Daoy (cell line): Measurements from ENCODE around the gene ANKRD13B. TPM values are rescaled to one million over a fixed set of nuclear protein-coding genes. Genes with fewer than 3 reads are reported as not detected.

ENCODE experiments used
- DNase-seq: peaks from one replicate; pipeline ENCODE4 v3.0.0-alpha.2; 2015; ENCODE audit warnings: low read depth
- total RNA-seq: library from RNA; depleted of rRNA; stranded (reverse); fragments of >200 nt; shearing (Covaris generic); gene quantifications from 2 replicates; pipeline ENCODE4 v1.2.3, GENCODE V29; 2014

ANKRD13B gene
- total RNA-seq, 1 experiment from 2014 or later, result 15.8 TPM

DNA sequence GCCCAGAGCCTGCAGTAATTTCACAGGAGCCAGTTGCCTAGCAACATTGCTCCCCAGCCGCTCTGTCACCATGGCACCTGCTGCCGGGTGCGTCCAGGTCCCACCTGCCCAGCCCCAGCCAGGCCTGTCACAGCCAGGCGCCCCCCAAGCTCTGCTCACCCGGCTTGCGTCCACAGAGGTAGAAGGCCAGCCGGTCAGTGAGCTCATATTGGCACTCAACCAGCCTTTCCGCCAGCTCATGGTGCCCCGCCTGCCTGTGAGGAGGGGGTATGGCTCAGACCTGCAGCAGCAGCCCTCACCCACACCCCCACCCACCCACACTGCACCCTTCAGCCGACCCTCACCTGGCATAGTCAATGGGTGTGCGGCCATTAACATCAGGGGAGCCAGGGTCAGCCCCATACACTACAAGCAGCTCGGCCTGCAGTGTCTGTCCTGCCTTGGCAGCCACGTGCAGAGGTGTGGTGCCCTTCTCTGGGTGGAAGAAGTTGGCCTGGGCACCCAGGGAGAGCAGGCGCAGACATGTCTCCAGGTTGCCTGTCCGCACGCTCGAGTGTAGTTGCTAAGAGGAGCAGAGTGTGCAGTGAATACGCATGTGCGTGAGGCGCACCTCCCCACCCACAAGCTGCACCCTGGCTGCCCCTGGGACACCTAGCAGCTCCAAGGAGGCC lies 11.2 kb upstream of the ANKRD13B start:
- no peak for DNase-seq

DNA sequence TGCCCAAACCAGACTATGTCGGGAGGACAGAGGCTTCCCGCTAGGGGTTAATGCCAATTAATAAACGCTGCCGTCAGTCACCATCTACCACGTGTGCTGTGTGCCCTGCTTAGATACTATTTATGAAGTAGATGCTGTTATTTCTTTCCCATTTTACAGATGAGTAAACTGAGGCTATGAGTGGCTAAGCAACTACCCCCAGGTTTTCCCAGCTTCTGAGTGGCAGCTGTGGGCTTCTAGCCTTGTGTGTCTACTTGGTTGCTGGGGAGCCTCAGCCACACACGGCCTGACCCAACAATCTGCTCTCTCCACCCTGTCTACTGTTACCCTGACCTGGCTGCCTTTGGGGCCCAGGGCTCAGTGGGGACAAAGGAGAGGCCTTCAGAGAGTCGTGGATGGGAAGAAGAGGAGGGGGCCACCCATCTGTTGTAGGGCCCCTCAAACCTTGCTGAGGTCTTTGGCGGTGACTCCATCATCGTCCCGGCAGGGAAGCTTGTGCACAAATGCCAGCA lies 10.6 kb upstream of the ANKRD13B start:
- no peak for DNase-seq

DNA sequence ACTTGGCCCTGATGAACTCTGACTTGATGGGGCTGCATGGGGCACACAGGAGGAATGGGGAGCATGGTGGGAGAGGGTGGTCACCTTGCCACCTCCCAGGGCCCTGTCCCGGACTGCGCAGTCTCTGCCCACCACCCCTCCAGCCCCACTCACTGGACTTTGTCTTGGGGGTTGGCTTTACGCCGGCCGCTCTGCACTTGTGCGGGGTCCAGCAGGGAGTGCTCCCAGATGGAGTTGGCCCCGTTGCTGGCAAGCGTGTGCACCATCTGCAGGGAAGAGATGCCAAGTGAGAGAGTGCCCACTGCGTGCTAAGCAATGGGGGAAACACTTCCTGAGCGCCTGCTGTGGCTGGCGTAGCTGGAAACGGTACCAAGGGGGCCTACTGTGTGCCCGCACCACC lies 10.2 kb upstream of the ANKRD13B start:
- no peak for DNase-seq

DNA sequence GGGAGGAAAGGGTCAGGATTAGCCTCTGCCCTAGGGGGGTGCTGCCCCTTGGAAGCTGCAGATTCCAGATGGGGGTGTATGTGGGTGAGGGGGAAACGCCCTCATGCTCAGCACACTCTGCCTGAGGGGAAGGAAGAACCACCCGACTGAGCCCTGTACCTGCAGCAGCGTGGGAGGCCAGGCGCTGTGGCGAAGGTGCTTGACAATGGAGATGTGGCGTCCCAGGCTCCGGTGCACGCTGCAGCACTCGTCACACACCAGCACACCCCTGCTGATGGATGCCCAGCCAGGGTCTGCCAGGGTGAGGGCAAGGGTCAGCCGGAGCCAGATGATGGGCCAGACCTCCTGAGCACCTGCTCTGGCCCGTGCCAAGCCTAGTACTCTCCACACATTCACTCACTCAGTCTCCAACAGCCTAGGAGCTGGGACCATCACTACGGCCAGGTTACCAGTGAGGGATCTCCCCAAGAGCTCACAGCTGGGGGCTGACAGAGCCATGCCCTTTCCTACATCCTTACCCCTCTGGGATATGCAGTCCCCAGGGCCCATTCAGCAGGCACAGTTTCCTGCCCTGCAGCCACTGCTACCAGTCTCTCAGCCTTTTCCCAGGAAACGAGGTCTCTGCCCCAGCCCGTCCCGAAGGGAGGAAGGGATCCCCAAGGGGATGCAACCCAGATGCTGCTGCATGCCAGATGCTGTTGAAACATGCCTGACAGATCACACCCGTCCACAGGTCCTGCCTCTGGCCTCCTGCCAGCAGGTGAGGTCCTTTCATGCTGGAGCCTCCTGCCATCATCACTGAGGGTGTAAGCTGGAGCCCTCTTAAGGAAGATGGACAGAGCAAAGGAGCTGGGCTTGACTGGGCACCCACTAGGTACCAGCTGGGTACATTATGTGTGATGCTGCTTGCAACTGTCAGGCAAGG lies 9.3 kb upstream of the ANKRD13B start:
- no peak for DNase-seq

DNA sequence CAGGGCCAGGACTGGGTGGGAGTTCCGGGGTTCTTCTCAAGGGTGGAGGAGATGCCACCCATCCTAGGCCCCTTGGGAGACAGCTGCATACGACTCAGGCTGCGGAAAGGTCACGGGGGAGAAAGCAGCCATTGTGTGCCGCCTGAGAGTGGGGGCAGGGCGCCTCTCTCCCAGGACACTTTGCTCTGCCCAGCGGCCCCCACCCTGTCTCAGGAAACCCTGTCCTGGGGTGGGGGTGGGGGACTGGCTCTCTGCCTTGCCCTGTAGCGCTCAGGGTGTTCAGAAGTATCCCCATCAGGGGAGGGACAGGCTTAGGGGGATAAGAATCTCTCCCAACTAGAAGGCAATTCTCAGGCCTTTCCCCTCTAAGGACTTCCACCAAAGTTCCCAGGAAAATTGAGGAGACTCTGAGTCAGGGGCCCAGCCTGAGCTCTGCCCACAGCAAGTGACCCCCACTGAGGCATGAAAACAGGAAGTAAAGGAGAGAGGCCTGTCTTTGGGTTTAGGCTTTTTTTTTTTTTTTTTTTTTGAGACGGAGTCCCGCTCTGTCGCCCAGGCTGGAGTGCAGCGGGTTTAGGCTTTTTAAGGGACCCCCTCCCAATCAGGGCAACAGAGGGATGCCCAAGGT lies 8.4 kb upstream of the ANKRD13B start:
- peak; percentile 44 for DNase-seq

DNA sequence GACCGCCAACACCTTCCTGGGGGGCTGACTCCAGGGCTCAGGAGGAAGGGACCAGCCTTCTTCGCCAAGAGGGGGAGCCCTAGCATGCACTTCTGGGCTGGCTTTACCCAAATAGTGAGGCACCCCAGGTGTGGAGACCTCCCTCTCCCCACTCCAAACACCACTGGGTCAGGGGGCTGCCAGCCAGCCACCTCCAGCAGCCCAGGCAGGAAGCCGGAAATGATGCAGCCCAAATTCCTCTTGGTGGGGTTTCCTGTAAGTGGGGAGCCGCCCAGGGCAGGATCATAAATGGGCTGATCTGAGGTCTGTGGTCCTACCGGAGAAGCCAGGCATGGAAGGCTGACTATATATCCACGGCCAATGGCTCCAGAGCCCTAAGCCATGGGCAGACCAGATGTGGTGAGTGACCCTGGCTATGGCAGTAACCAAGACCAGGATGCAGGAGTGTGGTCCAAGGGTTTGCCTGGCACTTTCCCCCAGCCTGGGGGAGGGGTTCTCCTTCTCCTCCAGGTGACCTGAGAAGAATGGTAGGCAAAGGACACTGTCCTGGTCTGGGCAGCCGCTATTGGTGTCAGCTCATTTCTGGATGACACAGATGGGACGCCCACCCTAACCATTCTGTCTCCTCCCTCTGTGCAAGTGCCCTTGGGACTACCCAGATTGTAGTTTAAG lies 7.7 kb upstream of the ANKRD13B start:
- peak; percentile 80 for DNase-seq

DNA sequence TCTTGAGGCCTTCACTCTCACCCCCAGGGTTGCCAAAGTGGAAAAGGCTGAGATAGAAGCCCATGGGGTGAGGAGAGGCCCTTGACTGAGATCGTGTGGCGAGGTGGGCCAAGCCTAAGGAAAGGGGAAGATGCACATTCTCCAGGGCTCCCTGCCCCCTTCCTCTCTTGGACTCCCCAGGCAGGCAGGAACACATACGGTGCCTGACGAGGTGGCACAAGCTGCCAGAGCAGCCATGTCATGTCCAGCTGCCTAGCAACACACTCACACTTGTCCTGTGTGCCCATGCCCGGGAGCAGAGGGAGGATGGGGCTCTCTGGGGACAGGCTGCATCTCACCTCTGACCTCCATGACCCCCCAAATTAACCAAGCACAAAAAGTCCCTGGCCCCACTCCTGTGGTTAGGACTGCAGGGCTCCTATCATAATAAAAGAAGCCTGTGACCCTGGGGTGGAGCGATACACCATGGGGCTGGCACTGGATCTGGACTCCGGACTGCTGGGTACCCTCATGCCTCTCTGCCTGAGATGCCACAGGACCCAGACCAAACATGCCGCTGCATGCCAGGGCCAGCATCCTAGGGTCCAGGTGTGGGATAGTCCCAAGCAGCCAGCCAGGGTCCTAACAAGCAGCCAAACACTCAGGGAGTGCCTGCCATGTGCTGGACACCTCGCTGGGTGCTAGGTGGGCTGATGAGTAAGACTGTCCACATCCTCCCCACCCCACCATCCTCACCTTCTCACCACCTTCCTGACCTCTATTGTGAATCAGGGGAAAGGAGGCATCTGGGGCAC lies 6.1 kb upstream of the ANKRD13B start:
- DNase-seq, result no peak

DNA sequence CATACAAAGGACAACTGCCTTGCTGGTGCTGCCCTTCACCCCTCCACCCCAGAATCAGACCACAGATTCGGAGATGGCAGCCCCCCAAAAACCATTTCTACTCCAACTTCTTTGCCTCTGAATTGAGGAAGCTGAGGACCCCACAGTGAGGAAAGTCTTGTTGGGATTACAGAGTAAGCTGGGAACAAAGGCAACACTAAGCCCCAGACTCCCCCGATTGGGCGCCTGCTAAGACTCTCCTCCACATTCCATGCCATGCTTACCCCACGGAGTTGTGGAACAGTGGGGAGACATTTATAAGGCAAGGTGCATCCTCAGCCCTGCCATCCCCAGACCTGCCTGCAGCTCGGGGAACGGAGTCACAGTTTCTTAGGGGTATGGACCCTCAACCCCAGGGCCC lies 5.3 kb upstream of the ANKRD13B start:
- DNase-seq, result no peak

DNA sequence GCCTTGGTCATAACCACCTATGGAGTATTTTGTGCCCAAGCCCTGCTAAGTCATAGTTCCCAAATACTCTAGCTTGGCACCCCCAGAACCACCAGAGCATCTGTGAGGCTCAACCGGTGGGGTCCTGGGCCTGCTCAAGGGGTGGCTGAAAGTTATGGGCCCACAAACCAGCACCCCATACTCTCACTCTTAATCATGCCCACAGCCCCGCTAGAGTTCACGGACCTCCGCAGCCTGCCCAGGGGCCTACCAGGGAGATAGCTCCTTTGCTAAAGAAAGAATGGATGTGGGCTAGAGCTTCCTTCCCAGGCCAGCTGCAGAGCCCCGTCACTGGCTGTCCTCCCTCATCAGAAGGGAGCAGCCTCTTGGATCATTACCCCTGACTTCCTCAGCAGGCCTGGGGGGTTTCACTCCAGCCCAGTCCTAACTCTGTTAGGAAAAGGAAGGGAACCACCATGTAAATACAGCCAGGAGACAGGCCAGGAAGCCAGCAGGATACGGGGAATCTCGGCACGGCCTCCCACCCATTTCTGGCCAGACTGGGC lies 4.8 kb upstream of the ANKRD13B start:
- no peak for DNase-seq

DNA sequence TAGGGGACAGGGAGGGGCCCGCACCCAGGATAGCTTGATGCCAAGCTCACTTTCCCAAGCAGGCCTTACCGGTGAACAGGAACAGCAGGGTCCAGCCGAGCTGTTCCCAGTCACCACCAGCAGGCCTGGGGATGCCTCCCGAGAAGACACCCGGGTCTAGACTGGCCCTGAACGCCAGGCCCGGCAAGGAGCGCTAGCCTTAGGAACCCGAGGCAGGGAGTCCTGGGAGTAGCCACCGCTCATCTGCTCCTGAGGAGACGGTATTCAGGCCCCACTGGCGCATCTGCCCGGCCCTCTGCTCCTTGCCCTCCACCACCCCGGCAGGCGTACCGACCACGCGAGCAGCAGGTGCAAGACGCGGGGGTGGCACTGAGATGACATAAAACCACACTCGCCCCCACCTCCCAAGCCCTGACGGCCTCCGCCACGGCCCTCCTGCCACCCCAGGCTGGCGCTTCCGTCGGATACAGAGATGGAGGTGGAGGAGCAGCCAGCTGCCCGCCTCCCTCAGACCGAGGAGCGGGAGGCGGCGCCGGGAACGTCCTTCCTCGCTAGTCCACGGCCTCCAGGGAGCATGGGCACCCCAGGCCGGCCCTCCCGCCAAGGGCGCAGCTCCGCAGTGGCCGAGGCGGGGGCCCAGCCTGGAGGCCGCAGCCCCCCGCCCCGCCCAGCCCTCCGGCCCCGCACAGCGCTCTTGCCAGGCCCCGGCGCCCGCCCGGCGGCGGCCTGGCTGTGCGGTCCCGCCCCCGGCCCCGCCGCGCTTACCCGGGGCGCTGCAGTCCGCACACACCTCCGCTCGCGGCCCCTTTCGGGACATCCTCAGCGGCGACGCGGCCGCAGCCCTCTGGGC lies 4.1 kb upstream of the ANKRD13B start:
- peak; percentile 55 for DNase-seq

DNA sequence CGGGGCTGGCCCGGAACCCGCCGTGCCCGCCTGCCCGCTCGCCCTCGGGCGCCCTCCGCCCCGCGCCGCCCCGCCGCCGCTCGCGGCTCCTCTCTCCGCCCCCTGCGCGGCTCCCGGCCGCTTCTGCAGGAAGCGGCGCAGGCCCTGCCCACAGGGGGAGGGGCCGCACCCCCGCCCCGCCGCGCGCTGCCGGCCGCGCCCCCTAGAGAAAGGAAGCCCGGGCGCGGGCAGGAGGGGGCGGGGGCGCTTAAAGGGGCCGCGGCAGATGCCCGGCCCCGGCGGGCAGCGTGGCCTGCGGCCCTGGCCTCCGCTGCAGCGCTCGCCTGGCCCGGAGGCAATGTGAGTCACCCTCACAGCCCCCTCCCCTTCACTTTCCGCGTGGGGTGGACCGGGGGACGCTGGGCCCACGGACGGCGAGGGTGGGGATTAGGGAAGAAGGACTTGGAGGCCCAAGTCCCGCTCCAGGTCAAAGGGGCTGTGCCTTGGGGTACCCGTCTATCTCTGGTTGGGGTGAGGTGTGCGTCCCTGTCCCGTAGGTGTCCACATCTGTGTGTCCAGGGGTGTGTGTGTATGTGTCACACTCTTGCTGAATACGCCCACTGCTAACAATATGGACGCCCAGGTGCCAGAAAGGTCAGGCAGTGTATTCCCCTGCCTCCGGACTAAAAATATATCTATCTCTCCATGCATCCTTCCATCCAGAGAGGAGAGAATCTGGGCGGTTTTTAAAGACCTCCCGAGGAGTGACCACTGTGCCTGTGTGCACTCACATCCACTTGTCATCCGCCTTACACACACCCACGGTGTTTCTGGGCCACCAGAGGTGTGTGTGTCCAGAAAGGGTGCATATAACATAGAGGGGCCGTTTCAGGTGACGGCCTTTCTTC lies 3.2 kb upstream of the ANKRD13B start, which contains the start of gene GIT1:
TSS of gene GIT1 (minus strand) at position 125 of the 887 bp plus-strand sequence. CDS start 270 bp downstream, outside the sequence.
- DNase-seq, result peak; percentile 92

DNA sequence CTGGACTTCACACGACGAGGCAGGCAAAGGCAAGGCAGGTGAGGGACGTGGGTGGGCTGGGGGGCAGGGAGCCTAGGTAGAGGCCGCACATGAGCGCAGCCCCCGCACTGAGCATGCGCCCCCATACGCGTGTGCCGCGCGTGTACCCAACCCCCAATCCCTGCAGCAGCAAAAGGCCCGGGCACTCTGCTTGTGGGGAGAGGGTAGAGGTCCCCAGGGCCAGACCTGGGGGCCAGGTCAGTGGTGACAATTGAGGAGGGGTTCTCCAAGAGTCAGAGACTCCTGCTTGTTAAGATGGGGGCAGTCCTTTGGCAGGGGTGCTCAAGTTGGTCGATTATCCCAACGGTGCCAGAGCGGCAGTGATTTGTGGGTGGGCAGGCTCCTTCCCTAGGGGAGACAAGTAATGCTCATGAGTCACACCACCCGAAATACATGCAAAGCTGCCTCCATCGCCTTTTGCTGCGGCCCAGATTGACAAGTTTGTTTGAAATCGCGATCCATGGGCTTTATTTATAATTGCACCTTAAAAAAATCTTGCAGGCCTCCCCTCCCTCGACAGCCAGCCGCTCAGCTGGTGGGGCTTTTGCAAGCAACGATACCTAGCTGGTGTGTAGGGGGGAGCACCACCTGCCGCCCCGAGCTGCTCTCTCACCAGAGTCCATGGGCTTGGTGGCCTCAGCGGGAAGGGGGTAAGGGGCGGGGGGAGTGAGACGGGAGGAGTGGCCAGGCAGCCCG lies 2.4 kb upstream of the ANKRD13B start:
- DNase-seq, result peak; percentile 84

DNA sequence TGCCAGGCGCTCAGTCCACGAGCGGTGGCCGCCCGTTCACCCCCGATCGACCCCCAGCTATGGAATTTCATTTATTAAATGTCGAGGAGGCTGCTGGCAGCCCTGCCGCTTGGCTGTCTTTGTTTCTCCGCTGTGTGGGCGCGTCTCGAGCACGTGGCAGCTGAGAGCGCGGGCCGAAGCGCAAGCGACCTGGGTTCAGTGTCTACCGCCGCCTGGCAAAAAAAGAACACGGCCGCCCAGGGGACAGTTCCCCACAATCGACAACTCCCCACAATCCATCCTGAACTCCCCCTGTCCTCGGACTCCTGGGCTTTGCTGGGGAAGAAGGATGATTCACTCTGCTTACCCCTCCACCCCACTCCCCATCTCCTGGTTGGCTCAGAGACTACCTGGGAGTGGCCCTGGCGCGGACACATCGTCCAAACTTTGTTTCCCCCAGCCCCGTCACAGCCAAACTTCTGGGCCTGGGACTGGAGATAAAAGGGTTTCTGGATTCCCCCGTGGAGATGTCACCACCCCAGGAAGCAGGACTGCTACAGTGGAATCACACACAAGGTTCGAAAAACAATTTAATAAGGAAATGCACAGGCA lies 1.7 kb upstream of the ANKRD13B start:
- peak; percentile 82 for DNase-seq

DNA sequence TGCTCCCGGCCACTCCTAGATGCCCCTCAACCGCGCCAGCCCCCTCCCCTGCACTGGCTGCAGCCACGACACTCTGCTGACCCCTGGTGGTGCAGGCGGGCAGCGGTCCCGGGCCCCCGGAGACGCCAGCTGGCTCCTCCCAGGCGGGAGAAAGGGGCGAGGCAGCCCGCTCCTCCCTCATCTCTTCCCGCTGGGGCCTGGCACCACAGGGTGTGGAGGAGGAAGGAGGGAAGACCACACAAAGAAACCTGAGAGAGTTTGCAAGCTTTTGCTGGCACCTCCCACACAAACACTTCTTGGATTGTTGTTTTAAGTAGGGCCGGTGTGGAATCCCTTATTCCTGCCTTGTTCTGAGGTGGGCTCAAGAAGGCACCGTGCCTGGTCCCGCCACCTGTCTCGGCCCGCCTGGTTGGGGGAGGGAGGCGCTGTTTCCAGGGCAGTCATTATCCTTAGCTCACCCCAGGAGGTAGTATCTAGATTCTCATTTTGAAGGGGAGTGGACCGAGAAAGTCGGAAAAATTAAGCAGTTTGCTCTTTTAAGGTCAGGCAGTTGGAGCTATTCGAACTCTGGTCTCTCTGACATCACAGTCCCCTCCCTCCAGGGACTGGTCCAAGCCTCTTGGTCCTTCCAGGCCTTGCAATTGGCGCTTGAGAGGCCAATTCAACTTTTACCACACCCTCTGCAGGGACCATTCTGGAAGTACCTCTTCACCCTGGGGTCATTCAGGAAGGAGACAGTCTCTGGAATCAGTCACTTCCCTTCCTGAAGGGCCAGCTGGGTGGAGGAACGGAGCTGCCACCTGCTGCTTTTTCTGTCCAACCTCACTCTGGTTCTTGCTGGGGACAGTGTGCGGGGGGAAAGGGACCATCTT lies 959 bp upstream of the ANKRD13B start:
- peak; percentile 96 for DNase-seq

DNA sequence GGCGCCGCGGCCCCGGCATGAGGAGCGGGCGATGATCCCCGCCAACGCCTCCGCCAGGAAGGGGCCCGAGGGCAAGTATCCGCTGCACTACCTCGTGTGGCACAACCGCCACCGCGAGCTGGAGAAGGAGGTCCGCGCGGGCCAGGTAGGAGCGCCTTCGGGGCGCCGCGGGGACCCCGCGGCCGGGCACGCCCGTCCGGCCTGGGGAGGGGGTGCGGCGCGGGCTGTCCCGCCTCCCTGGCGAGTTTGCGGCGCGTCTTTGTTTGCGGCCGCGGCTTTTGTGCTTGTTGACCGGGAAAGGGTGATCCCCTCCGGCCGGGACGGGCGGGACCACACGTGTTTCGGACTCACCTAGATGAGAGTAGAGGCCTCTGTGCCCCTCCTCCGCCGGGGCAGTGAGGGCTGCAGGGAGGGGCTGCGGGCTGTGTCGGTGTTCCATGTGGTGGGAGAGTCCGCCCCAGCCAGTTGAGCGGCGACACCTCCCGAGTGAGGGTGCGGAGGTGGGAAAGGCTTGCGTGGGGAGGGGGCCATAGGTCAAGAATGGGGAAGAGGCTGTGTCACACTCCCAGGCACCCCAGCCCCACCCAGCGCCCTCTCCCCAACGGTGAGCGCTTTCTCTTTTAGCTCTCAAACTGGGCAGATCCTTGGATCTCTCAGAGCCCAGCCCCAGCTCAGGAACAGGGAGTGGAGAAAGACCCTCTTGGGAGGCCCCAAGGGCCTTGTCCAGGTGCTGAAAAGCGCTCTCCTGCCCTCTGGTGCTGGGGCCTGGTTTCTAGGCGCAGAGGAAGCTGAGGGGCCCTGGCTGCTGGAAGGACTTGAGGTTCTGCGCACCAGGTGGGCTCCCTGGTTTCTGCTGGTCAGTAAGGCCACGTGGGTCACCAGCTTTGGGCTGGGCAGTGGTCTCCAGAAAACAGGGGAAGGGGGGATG lies 923 bp downstream of the ANKRD13B start:
- peak; percentile 47 for DNase-seq
